CD14-positive monocyte (primary cell): ENCODE results near the gene DNAH3. TPM values are rescaled to one million over a fixed set of nuclear protein-coding genes. Genes with fewer than 3 reads are reported as not detected.

Experiments used
- DNase-seq, 3 donors: peaks; one replicate each; pipeline ENCODE4 v3.0.0-alpha.2; 2011 to 2022
- H2AFZ ChIP-seq: 2 replicates; pipeline ENCODE4 v1.6.0; 2012; ENCODE audit warnings: mild to moderate bottlenecking, low read depth, low read length, inconsistent platforms; ENCODE audit not compliant: insufficient read depth, poor library complexity, severe bottlenecking
- H3K27ac ChIP-seq, 2 donors: 1 replicate in 1 of 2; 2 replicates in 1 of 2; pipeline ENCODE4 v1.5.1; 2012 to 2013; ENCODE audit warnings: low read length in 2 of 2, control low read depth in 1 of 2, inconsistent platforms in 1 of 2, low read depth in 1 of 2, mild to moderate bottlenecking in 1 of 2
- H3K27me3 ChIP-seq, 2 donors: one replicate each; pipeline versions ENCODE4 v1.6.0 to v1.6.1; 2011 to 2013; ENCODE audit warnings: low read length in 2 of 2; ENCODE audit not compliant: control insufficient read depth in 2 of 2, insufficient read depth in 2 of 2
- H3K36me3 ChIP-seq, 2 donors: replicated peaks in 1 of 2; 1 replicate in 1 of 2; 2 replicates in 1 of 2; pipeline versions ENCODE4 v1.5.1 to v1.6.1; 2012 to 2013; ENCODE audit warnings: low read length in 2 of 2, control low read depth in 1 of 2, inconsistent platforms in 1 of 2, mild to moderate bottlenecking in 1 of 2; ENCODE audit not compliant: insufficient read depth in 2 of 2, control insufficient read depth in 1 of 2
- H3K4me1 ChIP-seq, 2 donors: 1 replicate in 1 of 2; 2 replicates in 1 of 2; pipeline versions ENCODE4 v1.5.1 to v1.6.1; 2012 to 2013; ENCODE audit warnings: low read length in 2 of 2, control low read depth in 1 of 2, inconsistent platforms in 1 of 2, mild to moderate bottlenecking in 1 of 2, moderate library complexity in 1 of 2; ENCODE audit not compliant: insufficient read depth in 2 of 2, control insufficient read depth in 1 of 2
- H3K4me2 ChIP-seq: replicated peaks from 2 replicates; pipeline ENCODE3; 2012; ENCODE audit warnings: low read length, moderate library complexity, mild to moderate bottlenecking; ENCODE audit not compliant: poor library complexity, severe bottlenecking; ENCODE audit errors: extremely low read depth
- H3K4me3 ChIP-seq, 3 experiments: fragments of 200-600 bp in 1 of 3; sonication (generic) in 1 of 3; replicated peaks in 1 of 3; 1 replicate in 2 of 3; 2 replicates in 1 of 3; pipeline ENCODE4 v1.5.1; 2011 to 2013; ENCODE audit warnings: low read length in 3 of 3, mild to moderate bottlenecking in 3 of 3, control low read depth in 2 of 3, low read depth in 2 of 3, inconsistent platforms in 1 of 3, moderate library complexity in 1 of 3
- H3K79me2 ChIP-seq: 2 replicates; pipeline ENCODE4 v1.6.0; 2012; ENCODE audit warnings: mild to moderate bottlenecking, control low read depth, inconsistent platforms, low read length, moderate library complexity; ENCODE audit not compliant: insufficient read depth
- H3K9ac ChIP-seq: 2 replicates; pipeline ENCODE4 v1.6.0; 2017; ENCODE audit warnings: low read length, mild to moderate bottlenecking; ENCODE audit not compliant: insufficient read depth, poor library complexity, severe bottlenecking
- H3K9me3 ChIP-seq, 2 donors: replicated peaks in 1 of 2; 1 replicate in 1 of 2; 2 replicates in 1 of 2; pipeline versions ENCODE4 v1.5.1 to v1.6.1; 2012 to 2013; ENCODE audit warnings: low read length in 2 of 2, control low read depth in 1 of 2; ENCODE audit not compliant: control insufficient read depth in 1 of 2, insufficient read depth in 1 of 2
- H4K20me1 ChIP-seq: 2 replicates; pipeline ENCODE4 v1.6.0; 2012; ENCODE audit warnings: mild to moderate bottlenecking, low read length, control low read depth, moderate library complexity; ENCODE audit not compliant: insufficient read depth
- H3K27ac Mint-ChIP-seq, 7 donors: one replicate each; pipeline ENCODE4 v1.8.0; 2020; ENCODE audit warnings: mild to moderate bottlenecking in 7 of 7, mixed read lengths in 7 of 7, moderate library complexity in 6 of 7, inconsistent platforms in 2 of 7
- H3K27me3 Mint-ChIP-seq, 3 donors: one replicate each; pipeline ENCODE4 v1.8.0; 2021 to 2022; ENCODE audit warnings: low read depth in 3 of 3, mild to moderate bottlenecking in 3 of 3, mixed read lengths in 3 of 3, moderate library complexity in 3 of 3, inconsistent platforms in 1 of 3
- H3K36me3 Mint-ChIP-seq, 2 donors: one replicate each; pipeline ENCODE4 v1.8.0; 2020; ENCODE audit warnings: mixed read lengths in 2 of 2, inconsistent platforms in 1 of 2, mild to moderate bottlenecking in 1 of 2
- H3K4me1 Mint-ChIP-seq: one replicate; pipeline ENCODE4 v1.8.0; 2020; ENCODE audit warnings: mild to moderate bottlenecking, mixed read lengths
- H3K4me3 Mint-ChIP-seq, 2 donors: one replicate each; pipeline ENCODE4 v1.8.0; 2020; ENCODE audit warnings: mild to moderate bottlenecking in 2 of 2, mixed read lengths in 2 of 2, moderate library complexity in 1 of 2
- H3K9me3 Mint-ChIP-seq, 7 donors: one replicate each; pipeline ENCODE4 v1.8.0; 2020 to 2022; ENCODE audit warnings: mixed read lengths in 7 of 7, mild to moderate bottlenecking in 6 of 7, moderate library complexity in 6 of 7, inconsistent platforms in 2 of 7
- WGBS: methylation state at CpG from one replicate; pipeline ENCODE4 v1.1.5; 2013; ENCODE audit warnings: missing lambda C conversion rate; ENCODE audit not compliant: insufficient coverage; 5-methylcytosine and 5-hydroxymethylcytosine counted together
- intact Hi-C, 2 donors: fragments of 100-400 bp; cut with micrococcal nuclease; formaldehyde crosslinking; loops; one replicate each; pipeline versions ENCODE4 v1.15.0 to v1.15.1; 2023
- polyA plus RNA-seq, 3 donors: library from polyadenylated mRNA; depleted of rRNA in 1 of 3; unstranded in 2 of 3; stranded (reverse) in 1 of 3; fragments of 300-500 nt in 2 of 3; fragments of >200 nt in 1 of 3; fragmentation: Illumina TruSeq in 2 of 3; gene quantifications; 1 replicate in 2 of 3; 2 replicates in 1 of 3; pipeline ENCODE4 v1.2.3, GENCODE V29; 2012 to 2021
- TF ChIP-seq, protein P1 (sequence below): fragments of 200-600 bp; IDR thresholded peaks from one replicate; pipeline ENCODE4 v1.8.0; 2022; ENCODE audit warnings: antibody characterized with exemption, mild to moderate bottlenecking

The DNAH3 gene
- polyA plus RNA-seq, 3 donors = not detected

DNA sequence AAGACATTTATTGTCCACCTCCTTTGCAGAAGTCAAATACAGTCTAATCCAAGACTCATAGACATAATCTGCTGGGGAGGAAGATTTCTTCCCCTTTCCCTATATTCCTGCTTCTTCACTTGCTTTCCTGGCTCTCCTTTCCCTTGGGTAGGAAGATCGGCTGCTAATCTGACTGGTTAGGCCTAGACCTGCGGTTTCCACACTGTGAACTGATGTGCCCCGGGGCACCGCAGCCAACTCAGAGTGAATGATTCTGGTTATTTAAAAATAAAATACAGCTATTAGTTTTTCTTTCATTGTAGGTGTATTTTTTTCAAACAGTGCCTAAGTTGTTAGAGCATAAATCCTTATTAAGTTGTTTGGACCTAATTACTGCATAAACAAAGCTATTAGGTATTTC lies 78.9 kb downstream of the DNAH3 start:
- Histone ChIP-seq H3K4me2 (no peak overlapping the region), H3K9ac (no peak overlapping the region), H3K4me3 (no peak overlapping the region), H3K27ac (no peak overlapping the region), H3K79me2 (no peaks in the 10 kb centered on the region), H2AFZ (no peak overlapping the region), H3K4me1 (no peaks in the 10 kb centered on the region), H3K9me3 (no peaks in the 10 kb centered on the region), H3K36me3 (no peaks in the 10 kb centered on the region), H3K27me3 (no peaks in the 10 kb centered on the region), H4K20me1 (no peaks in the 10 kb centered on the region)
- DNase-seq = no peak
- intact Hi-C loops = loop anchor here in 1 of 2 donors (10.0 kb wide), 1 partner anchor 57 kb away; no protein-coding TSS in a partner anchor
- peaks cover 6% of the 10 kb centered on the region for H3K4me1 Mint-ChIP-seq
- H3K27ac Mint-ChIP-seq = no peak overlapping the region
- TF ChIP-seq, protein P1, sequence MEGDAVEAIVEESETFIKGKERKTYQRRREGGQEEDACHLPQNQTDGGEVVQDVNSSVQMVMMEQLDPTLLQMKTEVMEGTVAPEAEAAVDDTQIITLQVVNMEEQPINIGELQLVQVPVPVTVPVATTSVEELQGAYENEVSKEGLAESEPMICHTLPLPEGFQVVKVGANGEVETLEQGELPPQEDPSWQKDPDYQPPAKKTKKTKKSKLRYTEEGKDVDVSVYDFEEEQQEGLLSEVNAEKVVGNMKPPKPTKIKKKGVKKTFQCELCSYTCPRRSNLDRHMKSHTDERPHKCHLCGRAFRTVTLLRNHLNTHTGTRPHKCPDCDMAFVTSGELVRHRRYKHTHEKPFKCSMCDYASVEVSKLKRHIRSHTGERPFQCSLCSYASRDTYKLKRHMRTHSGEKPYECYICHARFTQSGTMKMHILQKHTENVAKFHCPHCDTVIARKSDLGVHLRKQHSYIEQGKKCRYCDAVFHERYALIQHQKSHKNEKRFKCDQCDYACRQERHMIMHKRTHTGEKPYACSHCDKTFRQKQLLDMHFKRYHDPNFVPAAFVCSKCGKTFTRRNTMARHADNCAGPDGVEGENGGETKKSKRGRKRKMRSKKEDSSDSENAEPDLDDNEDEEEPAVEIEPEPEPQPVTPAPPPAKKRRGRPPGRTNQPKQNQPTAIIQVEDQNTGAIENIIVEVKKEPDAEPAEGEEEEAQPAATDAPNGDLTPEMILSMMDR = no peak
- no peak overlapping the region for H3K4me3 Mint-ChIP-seq
- peaks cover 0 to 1% (median 0%) of the 10 kb centered on the region in 3 donors for H3K27me3 Mint-ChIP-seq
- peaks cover 0 to 5% (median 0%) of the 10 kb centered on the region in 7 donors for H3K9me3 Mint-ChIP-seq
- H3K36me3 Mint-ChIP-seq = no peaks in the 10 kb centered on the region
- WGBS = no CpG with 5 or more reads among the region's 4 CpGs

DNA sequence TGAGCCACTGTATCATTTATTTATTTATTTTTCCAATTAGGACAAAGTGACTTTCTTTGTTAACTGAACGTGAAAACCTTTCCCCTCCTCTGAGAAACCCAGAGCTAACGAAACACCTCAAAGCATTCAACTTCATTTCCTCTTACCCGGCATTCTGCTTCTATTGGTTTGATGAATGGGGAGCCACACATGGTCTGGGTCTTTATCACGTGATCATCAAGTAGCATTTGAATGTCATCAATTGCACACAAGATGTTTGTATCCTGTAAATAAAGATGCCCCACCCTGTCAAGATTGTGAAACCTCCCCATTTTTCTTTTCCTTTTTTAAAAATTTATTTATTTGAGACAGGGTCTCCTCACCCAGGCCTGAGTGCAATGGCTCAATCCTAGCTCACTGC lies 80.1 kb downstream of the DNAH3 start:
- Histone ChIP-seq H3K36me3 (no peaks in the 10 kb centered on the region), H3K4me2 (no peak overlapping the region), H3K27ac (no peak overlapping the region), H3K79me2 (no peaks in the 10 kb centered on the region), H3K4me1 (no peaks in the 10 kb centered on the region), H4K20me1 (no peaks in the 10 kb centered on the region), H3K9me3 (no peaks in the 10 kb centered on the region), H2AFZ (no peak overlapping the region), H3K27me3 (no peaks in the 10 kb centered on the region), H3K4me3 (no peak overlapping the region), H3K9ac (no peak overlapping the region)
- DNase-seq = no peak
- no peak overlapping the region for H3K4me3 Mint-ChIP-seq
- no peak overlapping the region for H3K27ac Mint-ChIP-seq
- no peaks in the 10 kb centered on the region for H3K36me3 Mint-ChIP-seq
- intact Hi-C loops = loop anchor here in 1 of 2 donors (10.0 kb wide), 1 partner anchor 56 kb away; no protein-coding TSS in a partner anchor
- TF ChIP-seq, protein P1 = no peak
- peaks cover 6% of the 10 kb centered on the region for H3K4me1 Mint-ChIP-seq
- peaks cover 0 to 8% (median 0%) of the 10 kb centered on the region in 7 donors for H3K9me3 Mint-ChIP-seq
- no CpG with 5 or more reads among the region's 4 CpGs for WGBS
- H3K27me3 Mint-ChIP-seq = peaks cover 0 to 1% (median 0%) of the 10 kb centered on the region in 3 donors
